ENCODE measurements around the gene DEAF1.

DNA sequence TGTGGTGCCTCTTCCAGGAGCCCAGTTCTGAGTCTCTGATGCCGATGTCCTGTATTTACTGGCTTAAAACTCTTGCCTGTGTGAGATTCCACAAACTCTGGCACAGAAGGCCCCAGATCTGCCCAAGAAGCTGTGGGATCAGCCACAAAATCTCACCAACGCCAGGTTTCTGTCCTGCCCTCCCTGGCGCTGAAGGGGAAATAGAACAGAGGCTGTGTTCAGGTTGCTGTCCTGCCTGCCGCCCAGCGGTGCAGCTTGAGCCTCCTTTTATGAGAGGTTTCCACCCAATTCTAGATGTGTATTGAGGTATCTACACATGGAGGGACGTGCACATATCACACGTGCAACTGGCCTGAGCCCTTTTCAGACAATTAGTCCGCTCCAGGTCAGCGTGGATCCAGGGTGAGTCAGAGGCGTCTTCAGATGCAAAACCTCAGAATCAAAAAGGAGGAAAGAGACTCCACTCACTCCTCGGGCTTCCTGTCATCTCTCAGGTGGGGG, 2.8 kb upstream of the DEAF1 start:
- TF ChIP-seq YY1 (IDR thresholded peaks at IDR 0.05; ENCODE audit: extremely low read depth, insufficient replicate concordance, low read depth, low read length) (no peak), SIN3A (IDR thresholded peaks at IDR 0.05; ENCODE audit: low read depth) (no peak), POLR2A (IDR thresholded peaks at IDR 0.05; ENCODE audit: borderline replicate concordance, extremely low read depth, insufficient read depth, insufficient read length) (no peak), ZFX (IDR thresholded peaks at IDR 0.05) (no peak), POLR2AphosphoS5 (IDR thresholded peaks at IDR 0.05; ENCODE audit: low read depth, low read length) (no peak), JUND (IDR thresholded peaks at IDR 0.05) (no peak)
- TF ChIP-seq, protein P1, sequence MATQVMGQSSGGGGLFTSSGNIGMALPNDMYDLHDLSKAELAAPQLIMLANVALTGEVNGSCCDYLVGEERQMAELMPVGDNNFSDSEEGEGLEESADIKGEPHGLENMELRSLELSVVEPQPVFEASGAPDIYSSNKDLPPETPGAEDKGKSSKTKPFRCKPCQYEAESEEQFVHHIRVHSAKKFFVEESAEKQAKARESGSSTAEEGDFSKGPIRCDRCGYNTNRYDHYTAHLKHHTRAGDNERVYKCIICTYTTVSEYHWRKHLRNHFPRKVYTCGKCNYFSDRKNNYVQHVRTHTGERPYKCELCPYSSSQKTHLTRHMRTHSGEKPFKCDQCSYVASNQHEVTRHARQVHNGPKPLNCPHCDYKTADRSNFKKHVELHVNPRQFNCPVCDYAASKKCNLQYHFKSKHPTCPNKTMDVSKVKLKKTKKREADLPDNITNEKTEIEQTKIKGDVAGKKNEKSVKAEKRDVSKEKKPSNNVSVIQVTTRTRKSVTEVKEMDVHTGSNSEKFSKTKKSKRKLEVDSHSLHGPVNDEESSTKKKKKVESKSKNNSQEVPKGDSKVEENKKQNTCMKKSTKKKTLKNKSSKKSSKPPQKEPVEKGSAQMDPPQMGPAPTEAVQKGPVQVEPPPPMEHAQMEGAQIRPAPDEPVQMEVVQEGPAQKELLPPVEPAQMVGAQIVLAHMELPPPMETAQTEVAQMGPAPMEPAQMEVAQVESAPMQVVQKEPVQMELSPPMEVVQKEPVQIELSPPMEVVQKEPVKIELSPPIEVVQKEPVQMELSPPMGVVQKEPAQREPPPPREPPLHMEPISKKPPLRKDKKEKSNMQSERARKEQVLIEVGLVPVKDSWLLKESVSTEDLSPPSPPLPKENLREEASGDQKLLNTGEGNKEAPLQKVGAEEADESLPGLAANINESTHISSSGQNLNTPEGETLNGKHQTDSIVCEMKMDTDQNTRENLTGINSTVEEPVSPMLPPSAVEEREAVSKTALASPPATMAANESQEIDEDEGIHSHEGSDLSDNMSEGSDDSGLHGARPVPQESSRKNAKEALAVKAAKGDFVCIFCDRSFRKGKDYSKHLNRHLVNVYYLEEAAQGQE (IDR thresholded peaks at IDR 0.05; ENCODE audit: low read depth) = no peak
- TF ChIP-seq, protein P2, sequence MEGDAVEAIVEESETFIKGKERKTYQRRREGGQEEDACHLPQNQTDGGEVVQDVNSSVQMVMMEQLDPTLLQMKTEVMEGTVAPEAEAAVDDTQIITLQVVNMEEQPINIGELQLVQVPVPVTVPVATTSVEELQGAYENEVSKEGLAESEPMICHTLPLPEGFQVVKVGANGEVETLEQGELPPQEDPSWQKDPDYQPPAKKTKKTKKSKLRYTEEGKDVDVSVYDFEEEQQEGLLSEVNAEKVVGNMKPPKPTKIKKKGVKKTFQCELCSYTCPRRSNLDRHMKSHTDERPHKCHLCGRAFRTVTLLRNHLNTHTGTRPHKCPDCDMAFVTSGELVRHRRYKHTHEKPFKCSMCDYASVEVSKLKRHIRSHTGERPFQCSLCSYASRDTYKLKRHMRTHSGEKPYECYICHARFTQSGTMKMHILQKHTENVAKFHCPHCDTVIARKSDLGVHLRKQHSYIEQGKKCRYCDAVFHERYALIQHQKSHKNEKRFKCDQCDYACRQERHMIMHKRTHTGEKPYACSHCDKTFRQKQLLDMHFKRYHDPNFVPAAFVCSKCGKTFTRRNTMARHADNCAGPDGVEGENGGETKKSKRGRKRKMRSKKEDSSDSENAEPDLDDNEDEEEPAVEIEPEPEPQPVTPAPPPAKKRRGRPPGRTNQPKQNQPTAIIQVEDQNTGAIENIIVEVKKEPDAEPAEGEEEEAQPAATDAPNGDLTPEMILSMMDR (IDR thresholded peaks at IDR 0.05 in 2 of 3, conservative IDR thresholded peaks at IDR 0.05 in 1 of 3; ENCODE audit: borderline replicate concordance in 1 of 3, insufficient read depth in 1 of 3, low read depth in 2 of 3, low read length in 2 of 3) = no peak

Data from HCT116 (cell line).